IMR-90 (cell line): ENCODE measurements around the gene DPH6. TPM values are rescaled to one million over a fixed set of nuclear protein-coding genes. Genes with fewer than 3 reads are reported as not detected.

ENCODE experiments used
- ATAC-seq: fragments of 200-7000 bp; cut with Tn5 transposase; 2 replicates; pipeline ENCODE4 v1.9.1; 2020; ENCODE audit warnings: low read depth, mild to moderate bottlenecking, moderate library complexity
- BruUV-seq: library from RNA; stranded (reverse); fragments of 400-500 nt; replicated peaks from 2 replicates; lab custom pipeline; 2021; lab: Mats Ljungman, UMichigan
- CTCF ChIA-PET: fragments of 300-600 bp; formaldehyde crosslinking; extraction: SDS; loops from one replicate; lab custom pipeline; 2021; ENCODE audit warnings: antibody characterized with exemption; lab: Yijun Ruan, JAX
- POLR2A ChIA-PET: fragments of 300-600 bp; sonication (Branson Sonifier 250); formaldehyde crosslinking; loops from one replicate; lab custom pipeline; 2022; ENCODE audit warnings: antibody characterized with exemption; ENCODE audit not compliant: unreplicated experiment; lab: Charles Lee
- DNase-seq: peaks from one replicate; pipeline ENCODE4 v3.0.0; 2013
- H2AFZ ChIP-seq: replicated peaks from 2 replicates; pipeline ENCODE3; 2013; ENCODE audit warnings: low read length, mild to moderate bottlenecking; ENCODE audit not compliant: poor library complexity
- H2AK5ac ChIP-seq: 2 replicates; pipeline ENCODE4 v1.6.1; 2013; ENCODE audit warnings: low read depth, low read length, inconsistent platforms
- H2AK9ac ChIP-seq: replicated peaks from 2 replicates; pipeline ENCODE3; 2013; ENCODE audit warnings: mild to moderate bottlenecking, low read depth, low read length, moderate library complexity; ENCODE audit not compliant: poor library complexity
- H2BK120ac ChIP-seq: 2 replicates; pipeline ENCODE4 v1.6.1; 2013; ENCODE audit warnings: low read depth, low read length, inconsistent platforms
- H2BK15ac ChIP-seq: 3 replicates; pipeline ENCODE4 v1.6.1; 2013; ENCODE audit warnings: low read depth, low read length, inconsistent platforms
- H2BK20ac ChIP-seq: 2 replicates; pipeline ENCODE4 v1.6.1; 2013; ENCODE audit warnings: low read depth, mild to moderate bottlenecking, inconsistent platforms, low read length, moderate library complexity
- H2BK5ac ChIP-seq: 2 replicates; pipeline ENCODE4 v1.6.1; 2013; ENCODE audit warnings: mild to moderate bottlenecking, low read depth, low read length, inconsistent platforms; ENCODE audit not compliant: poor library complexity, severe bottlenecking
- H3K14ac ChIP-seq: replicated peaks from 2 replicates; pipeline ENCODE4 v1.6.1; 2013; ENCODE audit warnings: low read depth, low read length, inconsistent platforms
- H3K18ac ChIP-seq: 2 replicates; pipeline ENCODE4 v1.6.1; 2013; ENCODE audit warnings: low read depth, low read length, control low read depth
- H3K23ac ChIP-seq: 2 replicates; pipeline ENCODE4 v1.6.1; 2013; ENCODE audit warnings: low read depth, low read length, inconsistent platforms
- H3K27ac ChIP-seq: 2 replicates; pipeline ENCODE4 v1.5.1; 2013; ENCODE audit warnings: mild to moderate bottlenecking, control low read depth, low read length; ENCODE audit not compliant: insufficient read depth
- H3K27me3 ChIP-seq: 2 replicates; pipeline ENCODE4 v1.6.1; 2013; ENCODE audit warnings: low read length; ENCODE audit not compliant: control insufficient read depth, insufficient read depth
- H3K36me3 ChIP-seq: 2 replicates; pipeline ENCODE4 v1.6.1; 2013; ENCODE audit warnings: low read length, mixed read lengths; ENCODE audit not compliant: control insufficient read depth, insufficient read depth
- H3K4ac ChIP-seq: 2 replicates; pipeline ENCODE4 v1.6.1; 2013; ENCODE audit warnings: low read depth, low read length, inconsistent platforms
- H3K4me1 ChIP-seq: 2 replicates; pipeline ENCODE4 v1.6.1; 2013; ENCODE audit warnings: low read length, mixed read lengths; ENCODE audit not compliant: control insufficient read depth, insufficient read depth
- H3K4me2 ChIP-seq: 2 replicates; pipeline ENCODE4 v1.6.1; 2013; ENCODE audit warnings: low read depth, mild to moderate bottlenecking, control low read depth, low read length, moderate library complexity
- H3K4me3 ChIP-seq: 2 replicates; pipeline ENCODE4 v1.5.1; 2013; ENCODE audit warnings: low read depth, mild to moderate bottlenecking, control low read depth, low read length, moderate library complexity; ENCODE audit not compliant: insufficient read depth
- H3K56ac ChIP-seq: 2 replicates; pipeline ENCODE4 v1.6.1; 2013; ENCODE audit warnings: low read length, inconsistent platforms; ENCODE audit not compliant: insufficient read depth; ENCODE audit errors: extremely low read depth
- H3K79me1 ChIP-seq, 2 experiments: 2 replicates each; pipeline ENCODE4 v1.6.1; 2013; ENCODE audit warnings: low read length in 2 of 2, inconsistent platforms in 1 of 2, low read depth in 1 of 2
- H3K9ac ChIP-seq: 2 replicates; pipeline ENCODE4 v1.6.1; 2013; ENCODE audit warnings: low read depth, low read length, control low read depth
- H3K9me1 ChIP-seq: 2 replicates; pipeline ENCODE4 v1.6.1; 2013; ENCODE audit warnings: low read length, inconsistent platforms; ENCODE audit not compliant: insufficient read depth
- H3K9me3 ChIP-seq: 2 replicates; pipeline ENCODE4 v1.6.1; 2013; ENCODE audit warnings: low read length; ENCODE audit not compliant: control insufficient read depth, insufficient read depth
- H4K20me1 ChIP-seq: 2 replicates; pipeline ENCODE4 v1.6.1; 2013; ENCODE audit warnings: low read length, inconsistent platforms; ENCODE audit not compliant: insufficient read depth
- H4K5ac ChIP-seq: 2 replicates; pipeline ENCODE4 v1.6.1; 2013; ENCODE audit warnings: mild to moderate bottlenecking, low read depth, low read length, control low read depth
- H4K8ac ChIP-seq, 2 experiments: 2 replicates each; pipeline ENCODE4 v1.6.1; 2013; ENCODE audit warnings: low read depth in 2 of 2, low read length in 2 of 2, control low read depth in 1 of 2, inconsistent platforms in 1 of 2
- H4K91ac ChIP-seq: 2 replicates; pipeline ENCODE4 v1.6.1; 2013; ENCODE audit warnings: low read depth, low read length, inconsistent platforms; ENCODE audit not compliant: insufficient read depth
- CEBPB ChIP-seq: IDR thresholded peaks from 2 replicates; pipeline ENCODE4 v1.6.1; 2012; ENCODE audit warnings: low read depth, low read length, improper control_type of control experiment
- CHD1 ChIP-seq: IDR thresholded peaks from 2 replicates; pipeline ENCODE4 v1.6.1; 2012; ENCODE audit warnings: low read depth, low read length, improper control_type of control experiment
- RAD21 ChIP-seq: IDR thresholded peaks from 2 replicates; pipeline ENCODE4 v1.6.1; 2012; ENCODE audit warnings: low read length, improper control_type of control experiment
- WGBS, 2 experiments: methylation state at CpG; one replicate each; pipeline versions ENCODE4 v1.1.5 to v1.1.7; 2013; ENCODE audit warnings: missing lambda C conversion rate in 2 of 2; ENCODE audit not compliant: insufficient read length in 1 of 2; ENCODE audit errors: extremely low coverage in 2 of 2; 5-methylcytosine and 5-hydroxymethylcytosine counted together
- dilution Hi-C: fragments of 300-500 bp; cut with HindIII; formaldehyde crosslinking; loops from one replicate; pipeline ENCODE4 v1.14.3; 2018; ENCODE audit warnings: low sequenced_read_pairs; ENCODE audit not compliant: unreplicated experiment
- in situ Hi-C: fragments of 300-500 bp; cut with MboI; formaldehyde crosslinking; loops from 3 replicates; pipeline ENCODE4 v1.14.3; 2019; ENCODE audit warnings: low sequenced_read_pairs, inconsistent platforms, mixed read lengths
- intact Hi-C: fragments of 100-400 bp; cut with micrococcal nuclease; formaldehyde crosslinking; loops from 2 replicates; pipeline ENCODE4 v1.10.0; 2022
- polyA plus RNA-seq, 3 experiments: library from polyadenylated mRNA; depleted of rRNA; stranded (reverse); fragments of >200 nt; gene quantifications; 2 replicates each; pipeline ENCODE4 v1.2.3, GENCODE V29; 2012; ENCODE audit warnings: low replicate concordance in 1 of 3
- total RNA-seq: library from RNA; depleted of rRNA; stranded (reverse); fragments of >200 nt; gene quantifications from 2 replicates; pipeline ENCODE4 v1.2.3, GENCODE V29; 2012

Gene DPH6
- total and polyA plus RNA-seq, 2 of the 4 experiments (the other 2 are of a cell fraction) = 6.1 to 8.1 TPM

- Histone ChIP-seq H3K27me3 (no peaks in the 10 kb centered on the region), H3K4me3 (no peak overlapping the region), H3K27ac (no peak overlapping the region), H2BK20ac (0 out of 2 replicates have a peak overlapping the region, but pooled peaks have one; percentile 2), H3K4me2 (peak overlapping the region; percentile 36), H3K18ac (no peak overlapping the region), H2BK5ac (no peak overlapping the region), H3K79me1 (no peaks in the 10 kb centered on the region), H2AK5ac (no peak overlapping the region), H3K36me3 (no peaks in the 10 kb centered on the region), H4K5ac (no peak overlapping the region), H3K23ac (0 out of 2 replicates have a peak overlapping the region, but pooled peaks have one; percentile 1), H2BK15ac (no peak overlapping the region), H2BK120ac (peak overlapping the region; percentile 15; the same call in 1 of the 2 replicates), H3K14ac (no peak overlapping the region), H3K4ac (no peak overlapping the region), H3K56ac (no peak overlapping the region), H4K8ac (no peak overlapping the region), H4K20me1 (no peaks in the 10 kb centered on the region), H2AK9ac (no peak overlapping the region), H2AFZ (no peak overlapping the region), H3K4me1 (peaks cover 6% of the 10 kb centered on the region; the same call in 1 of the 2 replicates), H3K9me3 (no peaks in the 10 kb centered on the region), H3K9me1 (no peaks in the 10 kb centered on the region), H4K91ac (no peak overlapping the region), H3K9ac (no peak overlapping the region)
- DNase-seq (peak; percentile 55), ATAC-seq (peak; percentile 73)
- dilution Hi-C loops = no loop called here
- in situ Hi-C loops = no loop called here
- WGBS, 2 experiments = 25% methylated on average over 1 of the region's 2 CpGs; no CpG with 5 or more reads in 1 of the 2 experiments
- CTCF ChIA-PET = no interaction called here
- TF ChIP-seq RAD21 (no peak; the same call in none of the 2 replicates), CHD1 (no peak), CEBPB (peak; percentile 58; the same call in 1 of the 2 replicates)
- POLR2A ChIA-PET = no interaction called here
- no TSS peak for BruUV-seq
- intact Hi-C loops = loop anchor here (10.0 kb wide), 6 partner anchors 383 to 1583 kb away; partner anchors contain the start of gene MEIS2
These were observed 23.9 kb downstream of the DPH6 start for GRCh38 chr15:35522061-35522460.
